HG02763 (cell line): ENCODE results near the gene PTPRG.

ENCODE experiments used
- ATAC-seq: cut with Tn5 transposase; IDR thresholded peaks from one replicate; pipeline ENCODE4 v1.9.1; 2021; ENCODE audit warnings: mild to moderate bottlenecking, moderate library complexity; ENCODE audit not compliant: unreplicated experiment

Gene PTPRG

DNA sequence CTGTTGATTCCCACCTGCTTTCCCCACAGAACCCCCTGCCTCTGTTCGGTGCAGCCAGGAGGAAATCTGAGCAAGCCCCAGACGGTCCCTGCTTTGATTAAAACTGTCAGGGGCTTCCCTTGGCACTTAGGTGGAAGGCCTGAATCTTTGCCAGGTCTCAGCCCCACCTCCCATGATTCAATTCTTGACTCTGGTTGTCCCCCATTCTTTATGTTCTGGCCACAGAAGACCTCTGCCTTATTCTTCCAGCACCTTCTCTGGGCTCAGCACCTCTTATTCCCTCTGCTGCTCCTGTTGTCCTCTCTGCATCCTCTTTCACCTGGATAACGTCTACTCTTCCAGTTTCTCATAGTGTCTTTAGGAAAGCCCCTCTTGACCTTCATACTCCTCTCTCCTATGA lies 349.4 kb downstream of the PTPRG start:
- ATAC-seq = no peak

- peak; percentile 88 for ATAC-seq
Observed at GRCh38 chr3:61912158-61912557, 350.8 kb downstream of the PTPRG start.

DNA sequence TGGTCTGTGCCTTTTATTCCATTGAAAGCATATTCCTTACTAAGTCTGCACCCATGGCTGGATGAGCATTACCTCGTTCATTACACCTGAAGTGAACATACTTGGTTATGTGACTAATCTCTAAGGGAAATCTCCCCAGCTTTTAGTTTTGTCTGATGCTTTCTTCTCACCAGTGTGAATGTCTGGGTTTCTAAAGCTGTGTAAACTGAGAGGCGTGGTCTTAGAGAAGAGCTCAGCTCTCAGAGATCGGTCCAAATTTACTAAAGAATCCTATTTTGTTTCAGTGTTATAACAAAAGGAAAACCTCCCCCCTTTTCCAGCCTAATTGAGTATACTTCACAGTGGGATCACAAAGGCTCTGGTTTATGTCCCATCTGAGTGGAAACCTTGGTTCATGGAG lies 352.3 kb downstream of the PTPRG start:
- ATAC-seq = no peak

GRCh38 chr3:61914276-61914675 lies 352.9 kb downstream of the PTPRG start:
- ATAC-seq = no peak

GRCh38 chr3:61915296-61915695 lies 353.9 kb downstream of the PTPRG start:
- ATAC-seq = no peak

GRCh38 chr3:61919371-61919770 lies 358.0 kb downstream of the PTPRG start:
- no peak for ATAC-seq

DNA sequence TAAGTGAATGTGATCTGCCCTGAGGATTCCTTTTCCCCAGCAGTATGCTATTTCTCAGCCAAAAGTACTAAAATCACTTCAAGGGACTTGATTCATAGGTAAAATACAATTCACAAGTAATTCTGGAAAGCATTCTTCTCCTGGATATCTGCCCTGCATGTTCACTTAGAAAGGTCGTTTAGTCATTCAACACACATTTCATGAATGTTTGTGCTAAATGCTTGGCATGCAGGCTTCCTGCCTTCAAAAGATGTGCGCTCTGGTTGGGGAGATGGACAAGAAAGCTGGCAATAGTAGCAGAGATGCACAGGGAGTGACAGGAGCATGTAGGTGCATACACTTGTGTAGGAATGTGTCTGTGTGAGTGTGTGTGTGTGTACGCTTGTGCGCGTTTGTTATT lies 360.7 kb downstream of the PTPRG start:
- ATAC-seq = no peak

- ATAC-seq = no peak
Observed at GRCh38 chr3:61924090-61924735, 362.8 kb downstream of the PTPRG start.

- no peak for ATAC-seq
Observed at GRCh38 chr3:61924991-61925390, 363.6 kb downstream of the PTPRG start.

DNA sequence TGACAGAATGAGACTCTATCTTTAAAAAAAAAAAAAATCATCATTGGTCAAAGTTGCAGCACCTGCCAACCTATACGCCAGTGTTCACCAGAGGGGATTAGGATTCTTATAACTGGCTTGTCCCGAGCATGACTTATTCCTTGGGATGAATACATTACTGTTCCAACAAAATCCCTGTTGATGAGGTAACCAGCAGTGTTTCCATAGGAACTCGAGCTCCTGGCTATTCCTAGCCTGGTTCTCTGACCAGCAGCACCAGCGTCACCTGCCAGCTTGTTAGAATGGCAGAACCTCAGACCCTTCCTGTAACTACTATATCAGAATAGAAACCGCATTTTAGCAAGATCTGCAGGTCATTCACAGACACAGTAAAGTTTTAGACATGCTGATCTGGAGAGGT lies 364.4 kb downstream of the PTPRG start:
- no peak for ATAC-seq

GRCh38 chr3:61926923-61927322 lies 365.6 kb downstream of the PTPRG start:
- no peak for ATAC-seq

GRCh38 chr3:61927332-61927731 lies 366.0 kb downstream of the PTPRG start:
- ATAC-seq = no peak

GRCh38 chr3:61928039-61928438 lies 366.7 kb downstream of the PTPRG start:
- ATAC-seq = no peak

DNA sequence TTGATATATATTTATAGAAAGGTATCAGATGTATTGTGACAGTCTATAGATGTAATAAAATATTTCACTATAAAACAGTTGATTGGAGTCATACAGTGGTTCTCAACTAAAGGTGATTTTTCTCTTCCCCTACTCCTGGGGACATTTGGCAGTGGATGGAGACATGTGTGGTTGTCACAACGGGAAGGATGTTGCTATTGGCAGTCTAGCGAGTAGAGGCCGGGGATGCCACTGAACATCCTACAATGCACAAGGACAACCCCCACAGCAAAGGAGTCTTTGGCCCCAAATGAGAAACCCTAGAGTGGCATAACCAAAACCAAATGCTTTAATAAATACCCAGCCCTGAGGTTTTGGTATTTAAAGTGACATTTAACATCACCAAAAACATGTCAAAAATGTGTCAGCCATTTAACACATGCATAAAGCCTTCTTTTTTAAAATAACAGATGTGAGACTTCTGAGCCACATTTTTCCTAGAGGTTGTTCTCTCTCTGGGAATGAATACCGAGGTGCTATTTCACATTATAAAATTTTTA lies 367.5 kb downstream of the PTPRG start:
- no peak for ATAC-seq

GRCh38 chr3:61929617-61930016 lies 368.2 kb downstream of the PTPRG start:
- no peak for ATAC-seq

DNA sequence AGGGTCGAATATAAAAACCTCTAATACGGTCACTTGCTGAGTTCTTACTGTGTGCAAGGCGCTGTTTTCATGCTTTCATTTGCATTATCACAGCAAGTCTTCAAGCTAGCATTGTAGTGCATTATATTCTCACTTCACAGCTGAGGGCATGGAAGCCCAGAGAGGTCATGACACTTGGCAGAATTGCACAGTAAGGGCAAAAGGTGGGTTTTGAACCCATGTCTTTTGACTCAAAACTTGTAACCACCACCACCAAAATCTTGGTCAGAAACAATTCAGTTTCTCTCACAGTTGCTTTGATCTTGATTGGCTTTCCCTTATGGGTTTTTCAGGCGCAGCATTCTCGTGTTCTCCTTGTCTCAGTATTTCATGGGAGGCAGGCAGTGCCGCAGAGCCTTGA lies 371.1 kb downstream of the PTPRG start:
- ATAC-seq = no peak

DNA sequence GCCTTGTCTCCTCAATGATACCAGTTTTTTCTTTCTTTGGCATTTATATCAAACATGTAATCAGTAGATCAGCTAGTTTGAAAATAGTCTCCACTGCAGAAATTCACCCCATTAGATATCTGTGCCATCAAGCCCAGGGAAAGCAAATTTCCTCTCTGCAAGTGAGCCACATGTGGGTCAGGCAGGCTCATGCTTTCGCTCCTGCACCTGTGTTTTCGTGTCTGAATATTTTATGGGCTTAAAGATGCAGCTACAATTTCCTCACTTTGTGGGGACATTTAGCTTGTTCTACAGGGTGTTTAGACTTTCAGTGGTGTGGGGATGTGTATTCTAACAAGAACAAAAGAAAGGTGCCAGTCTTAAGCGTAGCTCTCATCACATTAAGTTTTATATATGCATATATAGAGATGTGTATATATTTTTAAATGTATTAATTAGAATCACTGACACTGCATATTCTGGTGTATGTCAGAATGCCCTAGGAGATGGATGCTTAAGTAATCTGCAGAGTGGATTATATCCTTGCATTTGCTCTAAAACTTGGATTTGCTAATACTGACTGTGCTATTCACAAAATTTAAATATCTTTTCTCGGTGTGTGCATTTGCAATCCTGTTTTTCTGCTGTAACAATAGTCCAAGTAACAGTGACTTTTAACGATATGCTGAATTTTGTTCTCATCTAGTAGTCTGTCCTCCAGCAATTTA lies 372.6 kb downstream of the PTPRG start:
- ATAC-seq = no peak

GRCh38 chr3:61934505-61934871 lies 373.1 kb downstream of the PTPRG start:
- no peak for ATAC-seq

- ATAC-seq = no peak
Observed at GRCh38 chr3:61935814-61936213, 374.4 kb downstream of the PTPRG start.

DNA sequence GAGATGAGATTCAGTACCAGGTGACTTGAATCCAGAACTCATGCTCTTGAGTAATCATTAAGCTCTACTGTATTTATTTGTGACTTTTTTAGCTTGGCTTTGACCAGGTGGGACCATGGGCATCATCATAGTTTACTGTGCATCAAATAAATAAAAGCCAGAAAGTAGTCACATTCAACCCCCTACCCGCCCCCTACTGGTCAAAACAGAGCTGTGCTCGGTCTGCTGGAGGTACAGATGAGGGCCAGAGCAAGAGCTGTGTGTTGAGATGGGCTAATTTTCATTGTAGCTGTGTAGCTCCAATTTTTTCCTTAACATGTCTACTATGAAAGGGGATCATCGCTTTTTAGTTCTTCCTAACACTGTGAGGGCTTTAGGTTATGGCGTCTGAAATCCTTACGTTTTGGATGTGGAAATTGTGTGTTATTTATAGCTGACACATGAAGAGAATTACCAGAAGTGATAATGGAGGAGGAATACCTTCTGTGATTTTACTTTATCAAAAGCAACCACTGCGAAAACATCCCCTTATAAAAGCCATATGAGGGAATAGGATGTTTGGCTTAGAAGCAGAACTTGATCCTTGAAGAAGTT lies 375.1 kb downstream of the PTPRG start:
- no peak for ATAC-seq

- no peak for ATAC-seq
Observed at GRCh38 chr3:61937477-61937876, 376.1 kb downstream of the PTPRG start.

- no peak for ATAC-seq
Observed at GRCh38 chr3:61938878-61939549, 377.6 kb downstream of the PTPRG start.
